GM21619 (cell line): ENCODE measurements around the gene CYB561D2.

ENCODE experiments used
- ATAC-seq: cut with Tn5 transposase; IDR thresholded peaks from one replicate; pipeline ENCODE4 v1.9.1; 2021; ENCODE audit not compliant: unreplicated experiment

CYB561D2 gene

GRCh38 chr3:50323092-50323600 is 27.5 kb upstream of the CYB561D2 start:
- ATAC-seq, result no peak

- no peak for ATAC-seq
These were observed 27.0 kb upstream of the CYB561D2 start for GRCh38 chr3:50323614-50324199.

GRCh38 chr3:50324351-50325112 is 26.1 kb upstream of the CYB561D2 start:
- no peak for ATAC-seq

DNA sequence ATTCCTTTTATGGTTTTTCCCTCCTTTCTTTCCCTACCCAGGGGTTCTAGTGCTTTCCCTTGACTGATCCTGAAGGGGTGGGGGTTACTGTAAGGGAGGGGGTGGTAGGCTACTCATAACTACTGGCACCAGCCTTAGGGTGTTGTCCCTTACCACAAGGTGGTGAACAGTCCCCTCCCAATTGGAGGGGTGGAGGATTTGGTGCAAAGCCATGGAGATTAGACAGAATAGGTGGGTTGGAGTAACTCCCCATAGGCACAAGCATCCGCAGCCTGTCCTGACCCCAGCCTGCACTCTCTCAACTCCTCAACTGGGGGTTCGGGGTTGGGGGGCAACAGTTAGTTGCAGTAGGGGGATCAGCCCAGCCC is 25.6 kb upstream of the CYB561D2 start:
- ATAC-seq, result no peak

- ATAC-seq, result no peak
These were observed 25.0 kb upstream of the CYB561D2 start for GRCh38 chr3:50325497-50326181.

GRCh38 chr3:50326182-50326541 is 24.5 kb upstream of the CYB561D2 start:
- ATAC-seq, result no peak

- no peak for ATAC-seq
These were observed 23.5 kb upstream of the CYB561D2 start for GRCh38 chr3:50327129-50327528.

- ATAC-seq, result peak; percentile 77
These were observed 22.5 kb upstream of the CYB561D2 start, which contains the start of gene TUSC2 for GRCh38 chr3:50327943-50328691. TSS of gene TUSC2 (minus strand) at chr3:50328223. CDS start at chr3:50328099, 124 bp downstream.

DNA sequence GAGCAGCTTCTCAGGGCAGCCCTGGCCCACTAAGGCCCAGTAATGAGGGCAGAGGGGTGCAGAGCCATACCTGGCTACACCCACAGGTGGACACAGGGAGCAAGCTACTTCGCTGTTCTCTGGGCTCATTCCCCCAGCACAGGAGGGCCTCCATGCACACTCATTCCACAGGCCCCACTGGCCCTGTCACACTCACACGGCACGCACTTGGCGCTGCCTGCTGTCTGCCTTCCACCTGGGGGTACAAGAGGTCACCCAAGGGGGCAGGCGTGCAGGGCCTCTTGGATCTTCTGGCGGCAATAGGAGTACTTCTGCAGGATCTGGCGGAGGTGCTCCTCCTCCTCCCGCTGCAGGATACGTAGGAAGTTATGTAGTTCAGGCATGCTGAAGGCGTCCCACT is 20.3 kb upstream of the CYB561D2 start:
- ATAC-seq, result no peak

DNA sequence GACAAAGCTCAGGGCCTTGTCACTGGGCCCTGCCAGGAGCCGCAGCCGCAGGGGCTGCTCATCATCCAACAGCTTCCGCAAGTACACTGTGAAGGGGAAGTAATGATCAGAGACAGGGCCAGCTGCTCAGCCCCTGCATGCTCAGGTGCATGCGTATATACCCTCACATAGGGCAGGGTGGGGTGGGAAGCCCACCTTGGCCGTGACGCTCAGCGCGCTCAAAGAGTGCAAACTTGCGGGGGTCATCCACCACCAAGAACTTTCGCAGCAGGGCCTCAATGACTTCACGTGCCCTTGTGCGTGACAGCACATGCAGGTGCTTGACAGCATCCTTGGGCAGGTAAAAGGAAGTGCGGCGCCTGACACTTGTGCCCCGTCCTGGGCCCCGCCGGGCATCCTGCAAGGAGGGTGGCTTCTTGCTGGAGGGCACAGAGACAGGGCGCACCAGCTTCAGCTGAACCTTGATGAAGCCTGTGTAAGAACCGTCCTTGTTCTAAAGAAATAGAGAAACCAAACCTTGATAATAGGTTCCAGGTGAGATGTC is 19.2 kb upstream of the CYB561D2 start:
- no peak for ATAC-seq

DNA sequence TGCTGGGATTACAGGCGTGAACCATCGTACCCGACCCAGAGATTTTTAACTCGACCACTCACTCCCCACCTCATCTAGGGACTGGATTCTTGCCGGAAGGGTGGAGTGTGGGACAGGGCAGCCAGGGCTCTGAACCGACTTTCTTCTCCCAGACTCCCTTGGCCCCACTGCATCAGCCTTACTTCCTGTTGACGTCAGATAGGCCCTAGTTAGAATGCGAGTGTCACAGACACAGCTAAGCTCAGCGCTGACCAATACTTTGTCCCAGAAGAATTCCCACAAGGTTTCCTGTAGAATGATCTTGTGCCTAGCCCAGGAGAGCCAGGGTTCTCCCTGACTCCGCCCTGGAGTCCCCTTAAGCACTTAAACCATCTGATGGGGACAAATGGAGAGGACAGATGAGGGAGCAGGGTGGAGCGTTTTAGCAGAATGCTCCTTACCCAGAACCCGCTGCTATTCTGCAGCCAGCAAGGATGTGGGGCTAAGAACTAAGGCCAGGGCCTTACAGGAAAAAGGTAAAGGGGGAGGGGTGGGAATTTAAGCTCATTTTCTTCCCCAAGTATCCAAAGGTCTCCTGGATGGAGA is 16.8 kb upstream of the CYB561D2 start:
- ATAC-seq, result no peak

DNA sequence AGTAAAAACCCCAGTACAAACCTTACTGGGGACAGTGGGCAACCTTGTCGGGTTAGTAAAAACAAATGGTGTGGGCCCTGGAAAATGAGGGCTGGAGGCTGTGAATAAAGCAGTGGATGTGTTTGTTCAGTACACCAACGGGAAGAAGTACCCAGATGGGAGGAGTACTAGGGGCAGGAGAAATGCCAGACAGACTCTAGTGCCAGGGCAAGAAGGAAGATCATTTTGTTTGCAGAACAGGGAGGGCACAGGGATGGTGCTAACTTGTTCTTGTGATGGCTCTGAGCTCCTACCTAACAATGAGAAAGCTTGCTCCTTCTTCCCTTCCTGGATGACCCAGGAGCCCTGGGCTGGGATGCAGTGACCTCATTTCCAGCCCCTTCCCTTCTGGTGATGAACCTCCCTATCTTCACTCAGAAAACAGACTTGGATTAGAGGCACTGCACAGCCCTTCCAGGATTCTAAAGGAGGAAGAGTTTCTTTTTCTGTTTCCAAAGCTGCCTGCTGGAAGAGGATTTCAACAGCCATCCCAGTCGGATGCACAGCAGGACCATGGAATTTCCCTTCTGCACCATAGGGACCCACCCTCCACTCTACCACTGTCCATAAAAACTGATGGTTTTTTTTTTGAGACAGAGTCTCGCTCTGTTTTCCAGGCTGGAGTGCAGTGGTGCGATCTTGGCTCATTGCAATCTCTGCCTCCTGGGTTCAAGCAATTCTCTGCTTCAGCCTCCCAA is 16.2 kb upstream of the CYB561D2 start:
- no peak for ATAC-seq

- ATAC-seq, result peak; percentile 4
These were observed 14.0 kb upstream of the CYB561D2 start for GRCh38 chr3:50336452-50337174.

- ATAC-seq, result peak; percentile 72
These were observed 13.3 kb upstream of the CYB561D2 start for GRCh38 chr3:50337175-50337861.

DNA sequence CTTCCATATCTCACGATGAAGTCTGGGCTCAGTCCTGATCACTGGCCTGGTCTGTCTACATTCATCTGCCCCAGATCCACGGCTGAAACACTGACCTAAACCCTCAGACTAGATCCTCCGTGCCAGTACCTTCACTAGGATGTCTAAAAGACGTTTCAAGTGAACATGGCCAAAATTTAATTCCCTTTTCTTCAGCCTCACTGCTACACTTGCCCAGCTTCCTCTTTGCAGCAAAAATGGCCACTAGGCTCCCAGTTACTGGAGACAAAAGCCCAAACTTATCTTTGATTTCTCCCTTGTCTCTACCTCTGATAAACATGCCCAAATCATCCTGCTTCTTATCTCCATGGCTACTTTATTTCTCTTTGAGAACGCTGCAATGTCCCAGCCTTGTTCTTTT is 11.7 kb upstream of the CYB561D2 start:
- ATAC-seq, result no peak

GRCh38 chr3:50339485-50340146 is 11.0 kb upstream of the CYB561D2 start:
- no peak for ATAC-seq

GRCh38 chr3:50340147-50340447 is 10.6 kb upstream of the CYB561D2 start:
- ATAC-seq, result no peak
